SK-N-SH (cell line): Measurements from ENCODE around the gene SPECC1L. TPM values are rescaled to one million over a fixed set of nuclear protein-coding genes. Genes with fewer than 3 reads are reported as not detected.

Experiments
- CTCF ChIA-PET: fragments of 300-600, 350-600 bp; formaldehyde crosslinking; extraction: SDS; loops from one replicate; lab custom pipeline; 2021; lab: Yijun Ruan, JAX
- POLR2A ChIA-PET: fragments of 350-600 bp; sonication (Branson Sonifier 250); formaldehyde crosslinking; extraction: SDS; loops from one replicate; lab custom pipeline; 2020; ENCODE audit warnings: antibody characterized with exemption, inconsistent platforms; lab: Yijun Ruan, JAX
- DNase-seq: peaks from one replicate; pipeline ENCODE4 v3.0.0; 2012
- H2AFZ ChIP-seq: fragments of 200-600 bp; sonication (generic); 2 replicates; pipeline ENCODE4 v1.8.1; 2016; ENCODE audit warnings: antibody characterized with exemption, mild to moderate bottlenecking, low read depth
- H3F3A ChIP-seq: fragments of 200-600 bp; sonication (generic); replicated peaks from 2 replicates; pipeline ENCODE3; 2016; ENCODE audit warnings: antibody characterized with exemption, mild to moderate bottlenecking; ENCODE audit not compliant: insufficient read depth
- H3K27ac ChIP-seq, 2 experiments: fragments of 200-500 bp in 1 of 2; fragments of 200-600 bp in 1 of 2; sonication (Bioruptor generic) in 1 of 2; sonication (generic), shearing (Covaris generic) in 1 of 2; 2 replicates each; pipeline versions ENCODE4 v1.5.1 to v1.6.1; 2014 to 2016; ENCODE audit warnings: low read depth in 2 of 2, inconsistent platforms in 1 of 2, low read length in 1 of 2, mild to moderate bottlenecking in 1 of 2, mixed read lengths in 1 of 2
- H3K27me3 ChIP-seq: fragments of 200-600 bp; sonication (generic), shearing (Covaris generic); 2 replicates; pipeline ENCODE4 v1.6.1; 2016; ENCODE audit warnings: mixed run types; ENCODE audit not compliant: insufficient read depth
- H3K36me3 ChIP-seq, 2 experiments: fragments of 200-500 bp in 1 of 2; fragments of 200-600 bp in 1 of 2; sonication (Bioruptor generic) in 1 of 2; sonication (generic) in 1 of 2; replicated peaks in 1 of 2; 2 replicates each; pipeline versions ENCODE3 to v1.5.1; 2014 to 2016; ENCODE audit warnings: low read length in 1 of 2, mild to moderate bottlenecking in 1 of 2; ENCODE audit not compliant: insufficient read depth in 2 of 2, control insufficient read depth in 1 of 2
- H3K4me1 ChIP-seq, 2 experiments: fragments of 200-500 bp in 1 of 2; fragments of 200-600 bp in 1 of 2; sonication (Bioruptor generic) in 1 of 2; sonication (generic), shearing (Covaris generic) in 1 of 2; 2 replicates each; pipeline versions ENCODE4 v1.5.1 to v1.6.1; 2014 to 2016; ENCODE audit warnings: low read depth in 1 of 2, low read length in 1 of 2, mixed run types in 1 of 2; ENCODE audit not compliant: insufficient read depth in 2 of 2, control insufficient read depth in 1 of 2
- H3K4me2 ChIP-seq: fragments of 200-600 bp; sonication (generic), shearing (Covaris generic); 2 replicates; pipeline ENCODE4 v1.6.1; 2017; ENCODE audit warnings: mixed run types
- H3K4me3 ChIP-seq, 2 experiments: fragments of 200-500 bp in 1 of 2; fragments of 200-600 bp in 1 of 2; sonication (Bioruptor generic) in 1 of 2; sonication (generic), shearing (Covaris generic) in 1 of 2; 2 replicates each; pipeline versions ENCODE4 v1.5.1 to v1.8.1; 2014 to 2016; ENCODE audit warnings: low read depth in 2 of 2, inconsistent platforms in 1 of 2, low read length in 1 of 2, mild to moderate bottlenecking in 1 of 2, mixed read lengths in 1 of 2, moderate library complexity in 1 of 2
- H3K79me2 ChIP-seq: fragments of 200-600 bp; sonication (generic); 2 replicates; pipeline ENCODE4 v1.8.1; 2017; ENCODE audit warnings: mild to moderate bottlenecking; ENCODE audit not compliant: insufficient read depth
- H3K9ac ChIP-seq: fragments of 200-600 bp; sonication (generic); 2 replicates; pipeline ENCODE4 v1.6.1; 2017; ENCODE audit warnings: mixed run types
- H3K9me2 ChIP-seq: fragments of 200-600 bp; sonication (generic); 2 replicates; pipeline ENCODE4 v1.6.1; 2017; ENCODE audit warnings: mixed run types
- H3K9me3 ChIP-seq: fragments of 200-600 bp; sonication (generic); 2 replicates; pipeline ENCODE4 v1.6.1; 2017; ENCODE audit warnings: mixed run types, mild to moderate bottlenecking, moderate library complexity
- H4K20me1 ChIP-seq: fragments of 200-600 bp; sonication (generic); 2 replicates; pipeline ENCODE4 v1.6.1; 2017; ENCODE audit warnings: mild to moderate bottlenecking, mixed run types; ENCODE audit not compliant: insufficient read depth
- CHD2 ChIP-seq: fragments of 150-350 bp; IDR thresholded peaks from 2 replicates; pipeline ENCODE4 v1.6.1; 2018; ENCODE audit warnings: low read length; ENCODE audit not compliant: partially characterized antibody
- ELF1 ChIP-seq: IDR thresholded peaks from 2 replicates; pipeline ENCODE4 v1.4.0; 2012
- EP300 ChIP-seq, 2 experiments: IDR thresholded peaks; 2 replicates each; pipeline versions ENCODE4 v1.4.0 to v1.6.1; 2012; ENCODE audit warnings: borderline replicate concordance in 1 of 2, low read depth in 1 of 2, low read length in 1 of 2
- EZH2phosphoT487 ChIP-seq: fragments of 200-600 bp; sonication (generic); IDR thresholded peaks from 2 replicates; pipeline ENCODE4 v1.6.1; 2017; ENCODE audit warnings: low read depth, mixed run types, mild to moderate bottlenecking, antibody characterized with exemption, moderate library complexity, borderline replicate concordance
- FOSL2 ChIP-seq: IDR thresholded peaks from 2 replicates; pipeline ENCODE4 v1.4.0; 2012; ENCODE audit warnings: low read depth, mild to moderate bottlenecking, moderate library complexity, borderline replicate concordance
- FOXJ3 ChIP-seq: sonication (generic); formaldehyde crosslinking; IDR thresholded peaks from 2 replicates; pipeline ENCODE4 v1.5.1; 2020; ENCODE audit warnings: mild to moderate bottlenecking, missing genetic modification reagents
- GABPA ChIP-seq: IDR thresholded peaks from 2 replicates; pipeline ENCODE4 v1.4.0; 2012; ENCODE audit warnings: low read depth, mild to moderate bottlenecking
- GATA2 ChIP-seq: sonication (generic); formaldehyde crosslinking; IDR thresholded peaks from 2 replicates; pipeline ENCODE4 v1.5.0; 2020; ENCODE audit warnings: mild to moderate bottlenecking, missing genetic modification reagents
- JUND ChIP-seq: IDR thresholded peaks from 2 replicates; pipeline ENCODE4 v1.4.0; 2012
- MEF2A ChIP-seq: IDR thresholded peaks from 2 replicates; pipeline ENCODE4 v1.4.0; 2012; ENCODE audit warnings: low read depth, borderline replicate concordance
- MXI1 ChIP-seq: IDR thresholded peaks from 2 replicates; pipeline ENCODE4 v1.6.1; 2012; ENCODE audit warnings: mild to moderate bottlenecking, low read depth, low read length, improper control_type of control experiment
- POLR2AphosphoS5 ChIP-seq: IDR thresholded peaks from 2 replicates; pipeline ENCODE4 v1.6.1; 2012; ENCODE audit warnings: low read depth, low read length
- RCOR1 ChIP-seq: fragments of 150-350 bp; IDR thresholded peaks from 2 replicates; pipeline ENCODE4 v1.6.1; 2017; ENCODE audit warnings: antibody characterized with exemption, low read length
- REST ChIP-seq: IDR thresholded peaks from 2 replicates; pipeline ENCODE4 v1.6.1; 2012; ENCODE audit warnings: mild to moderate bottlenecking, low read depth, low read length, moderate library complexity
- RFX5 ChIP-seq: IDR thresholded peaks from 2 replicates; pipeline ENCODE4 v1.6.1; 2012; ENCODE audit warnings: mild to moderate bottlenecking, improper control_type of control experiment, low read length
- SIN3A ChIP-seq: IDR thresholded peaks from 2 replicates; pipeline ENCODE4 v1.6.1; 2012; ENCODE audit warnings: low read depth, mild to moderate bottlenecking, low read length, moderate library complexity, borderline replicate concordance
- SMC3 ChIP-seq: IDR thresholded peaks from 2 replicates; pipeline ENCODE4 v1.6.1; 2012; ENCODE audit warnings: low read depth, low read length, improper control_type of control experiment
- TCF12 ChIP-seq: IDR thresholded peaks from 2 replicates; pipeline ENCODE4 v1.4.0; 2012
- TEAD4 ChIP-seq: IDR thresholded peaks from 2 replicates; pipeline ENCODE4 v1.4.0; 2012; ENCODE audit warnings: mild to moderate bottlenecking, borderline replicate concordance; ENCODE audit not compliant: insufficient read depth
- YY1 ChIP-seq: IDR thresholded peaks from 2 replicates; pipeline ENCODE4 v1.4.0; 2012; ENCODE audit warnings: low read depth, mild to moderate bottlenecking
- WGBS: methylation state at CpG from one replicate; pipeline ENCODE4 v1.1.6; 2017; ENCODE audit warnings: low lambda C conversion rate; 5-methylcytosine and 5-hydroxymethylcytosine counted together
- polyA plus RNA-seq, 3 experiments: library from polyadenylated mRNA; depleted of rRNA; stranded (reverse); fragments of >200 nt; gene quantifications; 2 replicates each; pipeline ENCODE4 v1.2.3, GENCODE V29; 2012
- TF ChIP-seq, protein P1 (sequence below): fragments of 150-350 bp; IDR thresholded peaks from 2 replicates; pipeline ENCODE4 v1.6.1; 2017; ENCODE audit warnings: antibody characterized with exemption, low read length, low read depth, borderline replicate concordance
- TF ChIP-seq, protein P2 (sequence below): fragments of 200-600 bp; sonication (generic); IDR thresholded peaks from 2 replicates; pipeline ENCODE4 v1.6.1; 2017; ENCODE audit warnings: antibody characterized with exemption, mild to moderate bottlenecking, moderate library complexity

SPECC1L gene
- polyA plus RNA-seq, 1 of the 3 experiments (the other 2 are of a cell fraction): 22.9 TPM

DNA sequence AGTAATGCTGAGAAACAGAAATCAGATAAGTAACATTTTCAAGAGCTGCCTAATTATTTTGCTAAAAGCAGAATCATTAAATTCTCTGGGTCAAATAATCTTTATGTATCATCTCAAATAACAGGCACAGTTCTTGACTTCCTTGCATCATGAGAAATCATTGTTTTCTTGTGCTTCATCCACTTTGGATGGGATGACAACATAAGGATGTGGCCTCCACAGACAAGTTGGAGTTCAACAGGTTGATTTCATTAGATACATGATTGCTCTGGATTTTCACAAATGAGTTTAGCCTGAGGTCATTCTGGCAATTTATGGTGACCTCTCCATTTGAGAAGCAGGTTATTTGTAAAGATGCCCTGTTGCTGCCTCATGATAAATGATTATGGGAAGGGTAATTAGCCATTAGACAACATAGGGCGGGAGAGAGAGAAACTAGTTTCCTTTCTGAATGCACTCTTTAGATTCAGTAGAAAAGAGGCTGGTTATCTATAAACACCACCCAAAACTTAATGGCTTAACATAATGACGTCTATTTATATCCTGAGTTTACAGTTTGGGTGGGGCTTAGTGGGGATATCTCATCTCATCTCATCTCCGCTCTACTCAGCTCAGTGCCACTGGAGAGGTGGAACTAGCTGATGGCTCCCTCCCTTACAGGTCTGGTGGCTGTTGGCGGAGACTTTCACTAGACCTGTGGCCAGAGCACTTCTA, 121.7 kb downstream of the SPECC1L start:
- Histone ChIP-seq H3K27me3 (no peaks in the 10 kb centered on the region), H3K4me2 (peak overlapping the region; percentile 12), H3K79me2 (peaks cover 31% of the 10 kb centered on the region), H3K9ac (no peak overlapping the region), H4K20me1 (no peaks in the 10 kb centered on the region), H3K4me3 (no peak overlapping the region), H2AFZ (no peak overlapping the region), H3K27ac (peak overlapping the region; percentile 62 to 99), H3K4me1 (peaks cover 17 to 49% of the 10 kb centered on the region in 2 experiments), H3K9me3 (no peaks in the 10 kb centered on the region), H3K9me2 (no peaks in the 10 kb centered on the region), H3F3A (peaks cover 15% of the 10 kb centered on the region), H3K36me3 (peaks cover 18 to 33% of the 10 kb centered on the region in 2 experiments)
- DNase-seq: peak; percentile 62
- TF ChIP-seq FOSL2 (no peak), TEAD4 (peak; percentile 39; the same call in 1 of the 2 replicates), RFX5 (peak; percentile 36; the same call in 1 of the 2 replicates), JUND (no peak), CHD2 (peak; percentile 54), POLR2AphosphoS5 (no peak), GABPA (no peak), REST (no peak), SIN3A (no peak), TCF12 (peak; percentile 45; the same call in 1 of the 2 replicates), EZH2phosphoT487 (no peak), FOXJ3 (peak; percentile 99), MEF2A (no peak), YY1 (no peak), EP300 (IDR thresholded peaks at IDR 0.05; ENCODE audit: borderline replicate concordance in 1 of 2, low read depth in 1 of 2, low read length in 1 of 2) (peak; percentile 5 to 92; a peak in 2 of 4 replicates), RCOR1 (peak; percentile 94), SMC3 (no peak), ELF1 (no peak), GATA2 (CRISPR knock-in tag) (peak; percentile 79), MXI1 (peak; percentile 11; the same call in 1 of the 2 replicates)
- TF ChIP-seq, protein P1, sequence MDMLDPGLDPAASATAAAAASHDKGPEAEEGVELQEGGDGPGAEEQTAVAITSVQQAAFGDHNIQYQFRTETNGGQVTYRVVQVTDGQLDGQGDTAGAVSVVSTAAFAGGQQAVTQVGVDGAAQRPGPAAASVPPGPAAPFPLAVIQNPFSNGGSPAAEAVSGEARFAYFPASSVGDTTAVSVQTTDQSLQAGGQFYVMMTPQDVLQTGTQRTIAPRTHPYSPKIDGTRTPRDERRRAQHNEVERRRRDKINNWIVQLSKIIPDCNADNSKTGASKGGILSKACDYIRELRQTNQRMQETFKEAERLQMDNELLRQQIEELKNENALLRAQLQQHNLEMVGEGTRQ: no peak
- TF ChIP-seq, protein P2, sequence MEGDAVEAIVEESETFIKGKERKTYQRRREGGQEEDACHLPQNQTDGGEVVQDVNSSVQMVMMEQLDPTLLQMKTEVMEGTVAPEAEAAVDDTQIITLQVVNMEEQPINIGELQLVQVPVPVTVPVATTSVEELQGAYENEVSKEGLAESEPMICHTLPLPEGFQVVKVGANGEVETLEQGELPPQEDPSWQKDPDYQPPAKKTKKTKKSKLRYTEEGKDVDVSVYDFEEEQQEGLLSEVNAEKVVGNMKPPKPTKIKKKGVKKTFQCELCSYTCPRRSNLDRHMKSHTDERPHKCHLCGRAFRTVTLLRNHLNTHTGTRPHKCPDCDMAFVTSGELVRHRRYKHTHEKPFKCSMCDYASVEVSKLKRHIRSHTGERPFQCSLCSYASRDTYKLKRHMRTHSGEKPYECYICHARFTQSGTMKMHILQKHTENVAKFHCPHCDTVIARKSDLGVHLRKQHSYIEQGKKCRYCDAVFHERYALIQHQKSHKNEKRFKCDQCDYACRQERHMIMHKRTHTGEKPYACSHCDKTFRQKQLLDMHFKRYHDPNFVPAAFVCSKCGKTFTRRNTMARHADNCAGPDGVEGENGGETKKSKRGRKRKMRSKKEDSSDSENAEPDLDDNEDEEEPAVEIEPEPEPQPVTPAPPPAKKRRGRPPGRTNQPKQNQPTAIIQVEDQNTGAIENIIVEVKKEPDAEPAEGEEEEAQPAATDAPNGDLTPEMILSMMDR: no peak
- ChIA-PET POLR2A (interaction anchor here (0.6 to 3.8 kb wide), 9 partner anchors 11 to 129 kb away, joined by 3 to 25 read pairs (median 8); no protein-coding TSS in a partner anchor), CTCF (interaction anchor here (1.0 to 3.0 kb wide), 9 partner anchors 10 to 130 kb away, joined by 3 to 24 read pairs (median 7); no protein-coding TSS in a partner anchor)
- 76% methylated on average over 4 of the region's 4 CpGs for WGBS
